ENCODE data around the gene CNEP1R1. TPM values are rescaled to one million over a fixed set of nuclear protein-coding genes. Genes with fewer than 3 reads are reported as not detected.

Gene CNEP1R1
- total RNA-seq, 1 donor from 2014 or later, result 20.6 TPM

- no peak for DNase-seq (ENCODE audit: low read depth, low spot score)
- Mint-ChIP-seq H3K27me3 (ENCODE audit: low read depth) (peaks cover 30% of the 10 kb centered on the region), H3K27ac (ENCODE audit: unreplicated experiment) (no peak overlapping the region), H3K4me3 (no peak overlapping the region), H3K36me3 (ENCODE audit: low read depth) (no peaks in the 10 kb centered on the region), H3K9me3 (no peaks in the 10 kb centered on the region), H3K4me1 (no peaks in the 10 kb centered on the region)
- no peak for TF ChIP-seq CTCF (conservative IDR thresholded peaks at IDR 0.05)
These were observed 27.2 kb upstream of the CNEP1R1 start for GRCh38 chr16:49997721-49998251.

- Mint-ChIP-seq H3K4me1 (no peaks in the 10 kb centered on the region), H3K4me3 (no peak overlapping the region), H3K27ac (ENCODE audit: unreplicated experiment) (no peak overlapping the region), H3K27me3 (ENCODE audit: low read depth) (peaks cover 29% of the 10 kb centered on the region), H3K36me3 (ENCODE audit: low read depth) (no peaks in the 10 kb centered on the region), H3K9me3 (no peaks in the 10 kb centered on the region)
- DNase-seq (ENCODE audit: low read depth, low spot score), result no peak
- no peak for TF ChIP-seq CTCF (conservative IDR thresholded peaks at IDR 0.05)
These were observed 26.0 kb upstream of the CNEP1R1 start for GRCh38 chr16:49998991-49999390.

GRCh38 chr16:50001144-50001543, 23.9 kb upstream of the CNEP1R1 start:
- no peak overlapping the region for H3K27ac Mint-ChIP-seq (ENCODE audit: unreplicated experiment)
- H3K9me3 Mint-ChIP-seq, result no peaks in the 10 kb centered on the region
- H3K36me3 Mint-ChIP-seq (ENCODE audit: low read depth), result no peaks in the 10 kb centered on the region
- no peaks in the 10 kb centered on the region for H3K4me1 Mint-ChIP-seq
- H3K27me3 Mint-ChIP-seq (ENCODE audit: low read depth), result peaks cover 33% of the 10 kb centered on the region
- DNase-seq (ENCODE audit: low read depth, low spot score), result no peak
- no peak overlapping the region for H3K4me3 Mint-ChIP-seq
- no peak for TF ChIP-seq CTCF (conservative IDR thresholded peaks at IDR 0.05)

GRCh38 chr16:50002190-50002589, 22.8 kb upstream of the CNEP1R1 start:
- Mint-ChIP-seq H3K36me3 (ENCODE audit: low read depth) (no peaks in the 10 kb centered on the region), H3K4me1 (no peaks in the 10 kb centered on the region), H3K4me3 (no peak overlapping the region), H3K27ac (ENCODE audit: unreplicated experiment) (no peak overlapping the region), H3K9me3 (no peaks in the 10 kb centered on the region), H3K27me3 (ENCODE audit: low read depth) (peaks cover 32% of the 10 kb centered on the region)
- TF ChIP-seq CTCF (conservative IDR thresholded peaks at IDR 0.05), result no peak
- DNase-seq (ENCODE audit: low read depth, low spot score), result no peak

- peaks cover 6% of the 10 kb centered on the region for H3K9me3 Mint-ChIP-seq
- no peak for DNase-seq (ENCODE audit: low read depth, low spot score)
- TF ChIP-seq CTCF (conservative IDR thresholded peaks at IDR 0.05), result no peak
- no peak overlapping the region for H3K4me3 Mint-ChIP-seq
- H3K36me3 Mint-ChIP-seq (ENCODE audit: low read depth), result no peaks in the 10 kb centered on the region
- no peaks in the 10 kb centered on the region for H3K4me1 Mint-ChIP-seq
- H3K27me3 Mint-ChIP-seq (ENCODE audit: low read depth), result peaks cover 29% of the 10 kb centered on the region
- no peak overlapping the region for H3K27ac Mint-ChIP-seq (ENCODE audit: unreplicated experiment)
These were observed 20.8 kb upstream of the CNEP1R1 start for GRCh38 chr16:50004239-50004638.

Data from neural crest cell (in vitro differentiated cells).